Stimulated activated CD8-positive, alpha-beta memory T cell treated with anti-CD3 and anti-CD28 coated beads, Interleukin-15, amount 100 ng/mL, for 48 hours (primary cell): ENCODE measurements around the gene PSENEN.
"Not testable (repeated sequence)": the region's sequence is repeated elsewhere in the genome, so short reads cannot be mapped to it uniquely, and the experiment has no call there.

ENCODE experiments used
- DNase-seq, 2 donors: peaks; one replicate each; pipeline ENCODE4 v3.0.0-alpha.2; 2020; ENCODE audit warnings: low read depth in 2 of 2

PSENEN gene

GRCh38 chr19:35718345-35719041 lies 27.0 kb upstream of the PSENEN start:
- peak; percentile 49 to 59 for DNase-seq

GRCh38 chr19:35719402-35720162 lies 25.9 kb upstream of the PSENEN start:
- no peak for DNase-seq

GRCh38 chr19:35720163-35720524 lies 25.3 kb upstream of the PSENEN start:
- DNase-seq = no peak

- DNase-seq = no peak
These were observed 24.8 kb upstream of the PSENEN start for GRCh38 chr19:35720648-35721047.

- no peak for DNase-seq
These were observed 24.1 kb upstream of the PSENEN start for GRCh38 chr19:35721374-35721773.

GRCh38 chr19:35722461-35722860 lies 23.0 kb upstream of the PSENEN start:
- DNase-seq = no peak

- no peak for DNase-seq
These were observed 22.6 kb upstream of the PSENEN start for GRCh38 chr19:35722897-35723296.

GRCh38 chr19:35723671-35724070 lies 21.8 kb upstream of the PSENEN start:
- DNase-seq = no peak

- not testable (repeated sequence) for DNase-seq
These were observed 21.3 kb upstream of the PSENEN start for GRCh38 chr19:35724132-35724531.

GRCh38 chr19:35724560-35724959 lies 20.9 kb upstream of the PSENEN start:
- DNase-seq = no peak

- no peak for DNase-seq
These were observed 20.1 kb upstream of the PSENEN start for GRCh38 chr19:35725216-35725861.

GRCh38 chr19:35727053-35727955 lies 18.1 kb upstream of the PSENEN start:
- no peak for DNase-seq

- DNase-seq = no peak
These were observed 17.3 kb upstream of the PSENEN start for GRCh38 chr19:35727956-35728706.

GRCh38 chr19:35729021-35729420 lies 16.4 kb upstream of the PSENEN start:
- no peak for DNase-seq

- DNase-seq = no peak
These were observed 15.7 kb upstream of the PSENEN start for GRCh38 chr19:35729763-35730162.

GRCh38 chr19:35730326-35730725 lies 15.1 kb upstream of the PSENEN start:
- DNase-seq = no peak

GRCh38 chr19:35731353-35731752 lies 14.1 kb upstream of the PSENEN start:
- DNase-seq = no peak

- no peak for DNase-seq
These were observed 13.6 kb upstream of the PSENEN start for GRCh38 chr19:35731779-35732405.

- DNase-seq = no peak
These were observed 12.8 kb upstream of the PSENEN start for GRCh38 chr19:35732540-35733179.
